MCF 10A (cell line): ENCODE data around the gene TRAF1. TPM values are rescaled to one million over a fixed set of nuclear protein-coding genes. Genes with fewer than 3 reads are reported as not detected.

Experiments
- BruUV-seq: library from RNA; stranded (reverse); fragments of 400-500 nt; replicated peaks from 2 replicates; lab custom pipeline; 2021; lab: Mats Ljungman, UMichigan
- CTCF ChIA-PET: fragments of 300-600 bp; sonication (Branson Sonifier 250); formaldehyde crosslinking; extraction: SDS; loops from one replicate; lab custom pipeline; 2021; ENCODE audit warnings: antibody characterized with exemption, inconsistent platforms; lab: Yijun Ruan, JAX
- POLR2A ChIA-PET: fragments of 300-600, 350-650 bp; sonication (Branson Sonifier 250); formaldehyde crosslinking; extraction: SDS; loops from one replicate; lab custom pipeline; 2020; ENCODE audit warnings: antibody characterized with exemption, inconsistent platforms; lab: Yijun Ruan, JAX
- DNase-seq: peaks from one replicate; pipeline ENCODE4 v3.0.0-alpha.2; 2018; ENCODE audit not compliant: unreplicated experiment
- H3K27ac Mint-ChIP-seq: one replicate; pipeline ENCODE4 v1.8.0; 2022; ENCODE audit warnings: mild to moderate bottlenecking, low read depth, mixed read lengths; ENCODE audit not compliant: unreplicated experiment
- H3K27me3 Mint-ChIP-seq: one replicate; pipeline ENCODE4 v1.8.0; 2022; ENCODE audit warnings: mixed read lengths; ENCODE audit not compliant: insufficient read depth, unreplicated experiment
- H3K36me3 Mint-ChIP-seq: one replicate; pipeline ENCODE4 v1.8.0; 2022; ENCODE audit warnings: mild to moderate bottlenecking, moderate library complexity, mixed read lengths; ENCODE audit not compliant: insufficient read depth, unreplicated experiment
- H3K4me1 Mint-ChIP-seq: one replicate; pipeline ENCODE4 v1.8.0; 2022; ENCODE audit warnings: mixed read lengths; ENCODE audit not compliant: insufficient read depth, unreplicated experiment
- H3K4me3 Mint-ChIP-seq: one replicate; pipeline ENCODE4 v1.8.0; 2022; ENCODE audit warnings: mild to moderate bottlenecking, moderate library complexity, mixed read lengths; ENCODE audit not compliant: unreplicated experiment
- H3K9me3 Mint-ChIP-seq: one replicate; pipeline ENCODE4 v1.8.0; 2022; ENCODE audit warnings: mixed read lengths; ENCODE audit not compliant: unreplicated experiment
- intact Hi-C: fragments of 100-400 bp; cut with micrococcal nuclease; formaldehyde crosslinking; loops from 2 replicates; pipeline ENCODE4 v1.14.1; 2022
- total RNA-seq: library from RNA; stranded (reverse); gene quantifications from 2 replicates; pipeline ENCODE4 v1.2.3, GENCODE V29; 2022
- TF ChIP-seq, protein P1 (sequence below): fragments of 200-600 bp; IDR thresholded peaks from one replicate; pipeline ENCODE4 v1.8.0; 2022; ENCODE audit warnings: antibody characterized with exemption, mild to moderate bottlenecking; ENCODE audit not compliant: unreplicated experiment

TRAF1 gene
- total RNA-seq, 1 experiment from 2014 or later: 0.84 TPM

DNA sequence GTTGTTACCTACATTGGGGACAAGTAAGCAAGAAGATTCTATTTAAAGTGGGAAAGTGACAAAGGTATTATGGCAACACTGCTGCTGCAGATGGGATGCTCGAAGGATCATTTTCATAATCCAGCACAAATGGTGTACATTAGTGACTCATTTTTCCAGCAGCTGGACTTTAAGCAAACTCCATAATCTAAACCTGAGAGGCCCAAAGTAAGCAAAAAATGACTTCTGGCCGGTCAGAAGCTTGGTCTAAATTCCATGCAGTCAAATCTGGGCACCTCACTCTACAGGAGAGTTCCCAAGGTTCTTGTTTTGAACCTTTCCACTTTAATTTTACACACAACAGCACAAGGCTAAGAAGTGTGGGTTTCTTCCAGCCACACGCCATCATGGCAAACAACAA is 43.6 kb upstream of the TRAF1 start:
- CTCF ChIA-PET: interaction anchor here (0.6 to 1.3 kb wide), 3 partner anchors 11 to 187 kb away, joined by 3 to 6 read pairs (median 3); no protein-coding TSS in a partner anchor
- POLR2A ChIA-PET: no interaction called here
- Mint-ChIP-seq H3K4me1 (peaks cover 11% of the 10 kb centered on the region), H3K27me3 (no peaks in the 10 kb centered on the region), H3K9me3 (no peaks in the 10 kb centered on the region), H3K36me3 (no peaks in the 10 kb centered on the region), H3K27ac (no peak overlapping the region), H3K4me3 (no peak overlapping the region)
- BruUV-seq: no TSS peak
- intact Hi-C loops: no loop called here
- DNase-seq: no peak
- TF ChIP-seq, protein P1, sequence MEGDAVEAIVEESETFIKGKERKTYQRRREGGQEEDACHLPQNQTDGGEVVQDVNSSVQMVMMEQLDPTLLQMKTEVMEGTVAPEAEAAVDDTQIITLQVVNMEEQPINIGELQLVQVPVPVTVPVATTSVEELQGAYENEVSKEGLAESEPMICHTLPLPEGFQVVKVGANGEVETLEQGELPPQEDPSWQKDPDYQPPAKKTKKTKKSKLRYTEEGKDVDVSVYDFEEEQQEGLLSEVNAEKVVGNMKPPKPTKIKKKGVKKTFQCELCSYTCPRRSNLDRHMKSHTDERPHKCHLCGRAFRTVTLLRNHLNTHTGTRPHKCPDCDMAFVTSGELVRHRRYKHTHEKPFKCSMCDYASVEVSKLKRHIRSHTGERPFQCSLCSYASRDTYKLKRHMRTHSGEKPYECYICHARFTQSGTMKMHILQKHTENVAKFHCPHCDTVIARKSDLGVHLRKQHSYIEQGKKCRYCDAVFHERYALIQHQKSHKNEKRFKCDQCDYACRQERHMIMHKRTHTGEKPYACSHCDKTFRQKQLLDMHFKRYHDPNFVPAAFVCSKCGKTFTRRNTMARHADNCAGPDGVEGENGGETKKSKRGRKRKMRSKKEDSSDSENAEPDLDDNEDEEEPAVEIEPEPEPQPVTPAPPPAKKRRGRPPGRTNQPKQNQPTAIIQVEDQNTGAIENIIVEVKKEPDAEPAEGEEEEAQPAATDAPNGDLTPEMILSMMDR: no peak

DNA sequence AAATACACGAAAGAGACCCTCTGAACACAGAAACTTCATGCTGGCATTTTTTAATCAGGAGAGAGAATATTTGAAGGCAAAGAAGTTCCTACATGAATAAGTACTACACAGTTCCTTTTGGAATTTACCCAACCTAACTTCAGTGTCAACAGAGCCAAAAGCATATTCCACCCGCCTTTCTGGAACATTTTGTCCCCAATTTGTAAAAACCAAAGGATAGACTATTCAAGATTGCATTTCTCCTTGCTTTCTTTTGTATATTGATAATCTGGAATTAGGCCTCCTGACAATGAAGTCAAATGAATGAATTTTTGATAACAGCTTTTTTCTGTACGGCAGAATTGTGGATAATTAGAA is 39.4 kb upstream of the TRAF1 start:
- H3K27ac Mint-ChIP-seq: peak overlapping the region; percentile 7
- H3K4me3 Mint-ChIP-seq: no peak overlapping the region
- H3K9me3 Mint-ChIP-seq: no peaks in the 10 kb centered on the region
- TF ChIP-seq, protein P1: no peak
- H3K27me3 Mint-ChIP-seq: no peaks in the 10 kb centered on the region
- POLR2A ChIA-PET: interaction anchor here (0.7 kb wide), 1 partner anchor 170 kb away, joined by 3 read pairs; no protein-coding TSS in a partner anchor
- CTCF ChIA-PET: interaction anchor here (1.1 to 4.0 kb wide), 3 partner anchors 17 to 433 kb away, joined by 3 to 25 read pairs (median 4); no protein-coding TSS in a partner anchor
- no peak for DNase-seq
- H3K36me3 Mint-ChIP-seq: no peaks in the 10 kb centered on the region
- H3K4me1 Mint-ChIP-seq: peaks cover 11% of the 10 kb centered on the region
- no TSS peak for BruUV-seq
- intact Hi-C loops: no loop called here

DNA sequence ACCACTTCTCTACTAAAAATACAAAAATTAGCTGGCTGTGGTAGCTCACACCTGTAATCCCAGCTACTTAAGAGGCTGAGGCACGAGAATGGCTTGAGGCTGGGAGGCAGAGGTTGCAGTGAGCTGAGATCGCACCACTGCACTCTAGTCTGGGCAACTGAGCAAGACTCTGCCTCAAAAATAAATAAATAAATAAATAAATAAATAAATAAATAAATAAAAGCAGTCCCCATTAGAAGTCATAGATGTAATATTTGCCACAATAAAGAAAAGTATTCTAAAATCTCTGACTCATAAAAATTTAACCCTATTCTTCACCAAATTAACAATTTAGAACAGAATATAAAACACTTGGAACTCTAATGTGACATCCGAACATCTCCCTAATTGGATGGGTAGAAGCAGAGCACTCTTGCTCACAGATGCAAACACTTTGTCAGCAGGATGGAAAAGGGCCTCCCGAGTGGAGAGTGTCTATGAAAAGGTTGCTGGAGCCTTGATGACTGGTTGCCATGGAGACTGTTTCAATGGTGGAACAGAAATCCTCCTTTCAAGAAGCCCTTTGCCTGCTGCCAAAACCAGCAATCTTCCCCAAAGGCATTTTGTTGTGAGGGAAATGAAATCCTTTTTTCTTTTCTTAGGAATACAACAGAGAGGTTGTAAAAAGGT is 38.9 kb upstream of the TRAF1 start:
- CTCF ChIA-PET: interaction anchor here (0.8 to 4.0 kb wide), 6 partner anchors 17 to 434 kb away, joined by 3 to 25 read pairs (median 4); no protein-coding TSS in a partner anchor
- no peaks in the 10 kb centered on the region for H3K27me3 Mint-ChIP-seq

DNA sequence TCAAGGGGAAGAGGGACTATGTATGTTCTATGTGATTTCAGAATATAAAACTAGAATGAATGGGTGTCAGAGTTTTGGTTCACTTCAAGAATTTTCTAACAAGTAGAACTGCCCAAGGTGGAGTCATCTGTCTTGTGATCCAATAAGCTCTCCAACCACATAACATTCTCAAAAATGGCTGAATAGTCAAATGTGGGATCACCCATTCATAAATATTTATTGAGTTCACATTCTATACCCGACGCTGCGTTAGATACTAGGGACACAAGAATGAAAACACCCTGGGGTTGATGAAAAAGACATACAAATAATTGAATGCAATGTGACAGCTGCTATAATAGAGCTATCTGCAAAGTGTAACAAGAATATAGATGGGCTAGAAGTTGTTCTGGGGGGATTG is 35.3 kb upstream of the TRAF1 start:
- ChIA-PET POLR2A (no interaction called here), CTCF (interaction anchor here (0.6 to 3.5 kb wide), 4 partner anchors 19 to 374 kb away, joined by 3 to 17 read pairs (median 6); no protein-coding TSS in a partner anchor)
- H3K27ac Mint-ChIP-seq: no peak overlapping the region
- peaks cover 11% of the 10 kb centered on the region for H3K4me1 Mint-ChIP-seq
- intact Hi-C loops: no loop called here
- no peak for DNase-seq
- H3K27me3 Mint-ChIP-seq: no peaks in the 10 kb centered on the region
- H3K4me3 Mint-ChIP-seq: no peak overlapping the region
- TF ChIP-seq, protein P1: no peak
- no peaks in the 10 kb centered on the region for H3K36me3 Mint-ChIP-seq
- BruUV-seq: no TSS peak
- no peaks in the 10 kb centered on the region for H3K9me3 Mint-ChIP-seq

More for the DNA sequence above, 38.9 kb upstream of the TRAF1 start:
- Mint-ChIP-seq H3K4me1 (peaks cover 11% of the 10 kb centered on the region), H3K4me3 (no peak overlapping the region), H3K9me3 (no peaks in the 10 kb centered on the region), H3K27ac (peak overlapping the region; percentile 7), H3K36me3 (no peaks in the 10 kb centered on the region)
- DNase-seq: no peak
- intact Hi-C loops: no loop called here
- TF ChIP-seq, protein P1: no peak
- POLR2A ChIA-PET: interaction anchor here (0.6 to 0.9 kb wide), 2 partner anchors 10 to 225 kb away, joined by 4 read pairs; no protein-coding TSS in a partner anchor
- BruUV-seq: no TSS peak
